ENCODE results near the gene RAB17. TPM values are rescaled to one million over a fixed set of nuclear protein-coding genes. Genes with fewer than 3 reads are reported as not detected.

The RAB17 gene
- total RNA-seq, 1 donor: 0.36 TPM

GRCh38 chr2:237631801-237632585 lies 41.5 kb upstream of the RAB17 start:
- no peak overlapping the region for H3K27ac ChIP-seq (ENCODE audit: low read depth, low read length)
- H3K36me3 ChIP-seq (ENCODE audit: insufficient read depth, low read length): no peaks in the 10 kb centered on the region
- H3K4me2 ChIP-seq (ENCODE audit: insufficient read depth, low read length): no peak overlapping the region
- no peak overlapping the region for H3K4me3 ChIP-seq (ENCODE audit: insufficient read depth, low read length)
- peaks cover 20% of the 10 kb centered on the region for H4K20me1 ChIP-seq (ENCODE audit: insufficient read depth, low read length)
- TF ChIP-seq, protein P1, sequence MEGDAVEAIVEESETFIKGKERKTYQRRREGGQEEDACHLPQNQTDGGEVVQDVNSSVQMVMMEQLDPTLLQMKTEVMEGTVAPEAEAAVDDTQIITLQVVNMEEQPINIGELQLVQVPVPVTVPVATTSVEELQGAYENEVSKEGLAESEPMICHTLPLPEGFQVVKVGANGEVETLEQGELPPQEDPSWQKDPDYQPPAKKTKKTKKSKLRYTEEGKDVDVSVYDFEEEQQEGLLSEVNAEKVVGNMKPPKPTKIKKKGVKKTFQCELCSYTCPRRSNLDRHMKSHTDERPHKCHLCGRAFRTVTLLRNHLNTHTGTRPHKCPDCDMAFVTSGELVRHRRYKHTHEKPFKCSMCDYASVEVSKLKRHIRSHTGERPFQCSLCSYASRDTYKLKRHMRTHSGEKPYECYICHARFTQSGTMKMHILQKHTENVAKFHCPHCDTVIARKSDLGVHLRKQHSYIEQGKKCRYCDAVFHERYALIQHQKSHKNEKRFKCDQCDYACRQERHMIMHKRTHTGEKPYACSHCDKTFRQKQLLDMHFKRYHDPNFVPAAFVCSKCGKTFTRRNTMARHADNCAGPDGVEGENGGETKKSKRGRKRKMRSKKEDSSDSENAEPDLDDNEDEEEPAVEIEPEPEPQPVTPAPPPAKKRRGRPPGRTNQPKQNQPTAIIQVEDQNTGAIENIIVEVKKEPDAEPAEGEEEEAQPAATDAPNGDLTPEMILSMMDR (IDR thresholded peaks at IDR 0.05; ENCODE audit: extremely low read depth, low read depth, low read length): no peak
- H2AFZ ChIP-seq (ENCODE audit: low read length): no peak overlapping the region
- H3K79me2 ChIP-seq (ENCODE audit: insufficient read depth, low read length): peaks cover 65% of the 10 kb centered on the region
- no peaks in the 10 kb centered on the region for H3K27me3 ChIP-seq (ENCODE audit: insufficient read depth, low read length)
- H3K4me1 ChIP-seq (ENCODE audit: insufficient read depth, low read length): peaks cover 19% of the 10 kb centered on the region
- DNase-seq (ENCODE audit: insufficient read length, low spot score, missing footprints): peak; percentile 37
- H3K9me3 ChIP-seq (ENCODE audit: low read depth, low read length): peaks cover 3% of the 10 kb centered on the region

DNA sequence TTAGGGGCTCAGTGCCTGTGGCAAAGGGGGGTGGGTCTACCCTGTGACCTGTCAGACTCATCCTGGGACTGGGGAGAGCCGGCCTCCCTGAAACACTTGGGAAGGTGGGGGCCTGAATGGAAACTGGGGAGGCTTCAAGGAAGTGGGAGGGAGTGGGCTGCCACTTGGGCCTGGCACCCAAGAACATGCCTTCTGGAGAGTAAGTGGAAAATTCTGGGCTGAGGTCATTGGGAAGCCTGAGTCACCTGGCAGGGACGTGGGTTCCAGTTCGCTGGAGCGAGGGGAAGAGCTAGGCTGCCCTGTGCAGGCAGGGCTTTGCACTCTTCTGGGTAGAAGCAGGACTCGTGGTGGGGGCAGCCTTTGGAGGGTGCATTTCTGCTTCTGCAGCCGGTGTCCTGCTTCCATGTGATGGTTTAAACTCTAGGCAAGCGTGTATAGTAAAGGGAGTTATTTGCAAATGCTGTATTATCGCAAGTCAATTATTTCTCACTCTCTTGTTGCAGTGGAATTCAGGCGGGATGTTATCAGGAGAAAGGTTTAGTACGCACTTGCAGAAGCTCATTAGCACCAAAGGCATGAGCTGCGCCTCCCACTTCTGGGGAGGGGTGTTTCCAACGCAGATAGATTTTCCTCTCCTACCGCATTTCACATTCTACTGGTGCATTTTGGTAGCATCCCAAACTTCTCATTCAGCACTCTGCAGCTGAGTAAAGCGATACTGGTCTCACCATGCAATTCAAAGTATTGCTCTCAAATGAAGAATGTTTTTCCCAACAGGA lies 40.7 kb upstream of the RAB17 start:
- H3K9me3 ChIP-seq (ENCODE audit: low read depth, low read length): peaks cover 3% of the 10 kb centered on the region
- TF ChIP-seq, protein P1 (IDR thresholded peaks at IDR 0.05; ENCODE audit: extremely low read depth, low read depth, low read length): no peak
- no peak overlapping the region for H2AFZ ChIP-seq (ENCODE audit: low read length)
- no peak overlapping the region for H3K27ac ChIP-seq (ENCODE audit: low read depth, low read length)
- H3K36me3 ChIP-seq (ENCODE audit: insufficient read depth, low read length): no peaks in the 10 kb centered on the region
- H3K79me2 ChIP-seq (ENCODE audit: insufficient read depth, low read length): peaks cover 61% of the 10 kb centered on the region
- H4K20me1 ChIP-seq (ENCODE audit: insufficient read depth, low read length): peaks cover 20% of the 10 kb centered on the region
- peaks cover 19% of the 10 kb centered on the region for H3K4me1 ChIP-seq (ENCODE audit: insufficient read depth, low read length)
- H3K4me3 ChIP-seq (ENCODE audit: insufficient read depth, low read length): no peak overlapping the region
- peak; percentile 81 for DNase-seq (ENCODE audit: insufficient read length, low spot score, missing footprints)
- no peak overlapping the region for H3K4me2 ChIP-seq (ENCODE audit: insufficient read depth, low read length)
- no peaks in the 10 kb centered on the region for H3K27me3 ChIP-seq (ENCODE audit: insufficient read depth, low read length)

DNA sequence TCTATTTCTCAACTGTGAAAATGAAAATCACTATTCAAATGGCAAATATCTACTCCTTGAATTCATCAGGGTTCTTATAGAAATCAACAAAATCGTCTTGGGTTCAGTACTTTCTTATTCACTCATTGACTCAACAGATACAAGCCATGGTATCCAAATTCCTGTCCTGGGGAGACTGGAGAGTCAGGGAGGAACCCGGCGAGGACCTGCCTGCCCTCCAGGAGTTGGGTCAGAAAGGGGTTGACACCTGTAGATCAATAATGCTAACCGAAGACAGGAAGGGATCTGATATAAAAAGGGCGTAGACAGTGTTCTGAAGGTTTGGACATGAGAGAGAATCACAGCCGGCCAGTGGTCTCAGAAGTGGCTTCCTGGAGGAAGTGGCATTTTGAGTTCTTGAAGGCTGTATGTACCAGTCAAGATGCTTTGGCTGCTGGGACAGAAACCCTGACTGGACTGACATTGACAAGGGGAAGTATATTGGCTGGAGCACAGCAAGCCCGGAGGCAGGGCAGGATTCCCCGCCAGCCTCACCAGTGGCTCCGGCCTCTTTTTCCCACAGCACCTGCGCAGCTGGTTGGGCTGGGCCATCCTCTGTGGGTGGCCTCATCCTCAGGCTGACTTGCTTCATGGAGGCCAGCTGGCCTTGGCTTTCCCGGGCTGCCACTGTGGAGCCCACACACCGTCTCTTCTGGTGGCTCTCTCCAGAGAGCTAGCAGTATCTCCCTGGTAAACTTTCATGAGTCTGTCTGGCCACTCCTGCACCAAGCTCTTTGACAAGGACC lies 39.9 kb upstream of the RAB17 start:
- H3K4me1 ChIP-seq (ENCODE audit: insufficient read depth, low read length): peaks cover 19% of the 10 kb centered on the region
- H3K27me3 ChIP-seq (ENCODE audit: insufficient read depth, low read length): no peaks in the 10 kb centered on the region
- H3K79me2 ChIP-seq (ENCODE audit: insufficient read depth, low read length): peaks cover 61% of the 10 kb centered on the region
- no peaks in the 10 kb centered on the region for H3K36me3 ChIP-seq (ENCODE audit: insufficient read depth, low read length)
- no peak overlapping the region for H3K4me2 ChIP-seq (ENCODE audit: insufficient read depth, low read length)
- H4K20me1 ChIP-seq (ENCODE audit: insufficient read depth, low read length): peaks cover 20% of the 10 kb centered on the region
- H3K27ac ChIP-seq (ENCODE audit: low read depth, low read length): peak overlapping the region; percentile 15
- H3K9me3 ChIP-seq (ENCODE audit: low read depth, low read length): peaks cover 3% of the 10 kb centered on the region
- no peak overlapping the region for H3K4me3 ChIP-seq (ENCODE audit: insufficient read depth, low read length)
- H2AFZ ChIP-seq (ENCODE audit: low read length): no peak overlapping the region
- peak; percentile 76 for DNase-seq (ENCODE audit: insufficient read length, low spot score, missing footprints)
- TF ChIP-seq, protein P1 (IDR thresholded peaks at IDR 0.05; ENCODE audit: extremely low read depth, low read depth, low read length): no peak
